ENCODE measurements around the gene COP1.

Gene COP1

DNA sequence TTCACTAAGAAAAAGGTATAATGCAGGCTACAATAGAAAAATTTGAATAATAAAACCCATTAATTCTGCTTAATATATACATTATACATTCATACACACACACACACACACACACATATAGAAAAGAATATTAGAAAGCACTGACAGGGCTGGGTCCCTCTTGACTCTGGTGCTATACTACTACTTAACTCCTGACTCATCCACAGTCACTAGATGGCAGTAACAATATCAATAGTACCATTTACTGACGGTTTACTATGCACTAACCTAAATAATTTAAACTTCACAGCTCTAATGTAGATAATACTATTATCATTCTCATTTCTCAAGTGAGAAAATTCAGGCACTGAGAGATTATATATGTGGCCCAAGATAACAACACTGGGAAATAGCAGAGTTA, 87.5 kb downstream of the COP1 start:
- Histone ChIP-seq H3K4ac (ENCODE audit: low read depth, low read length) (no peak overlapping the region), H3K23ac (ENCODE audit: low read length) (no peak overlapping the region), H3K36me3 (ENCODE audit: control insufficient read depth, insufficient read depth, low read length) (no peaks in the 10 kb centered on the region), H3K9ac (ENCODE audit: low read length) (no peak overlapping the region), H3K79me2 (ENCODE audit: control insufficient read depth, insufficient read depth, low read length) (no peaks in the 10 kb centered on the region), H4K8ac (ENCODE audit: low read depth, low read length) (no peak overlapping the region), H2BK120ac (ENCODE audit: low read depth, low read length) (no peak overlapping the region), H3K79me1 (ENCODE audit: low read length) (no peaks in the 10 kb centered on the region), H2AK5ac (ENCODE audit: low read length) (no peak overlapping the region), H3K4me3 (ENCODE audit: low read length) (no peak overlapping the region), H3K4me2 (ENCODE audit: low read length) (no peak overlapping the region), H2BK5ac (ENCODE audit: low read length) (no peak overlapping the region), H4K5ac (ENCODE audit: low read length) (no peak overlapping the region), H3K18ac (ENCODE audit: low read length) (no peak overlapping the region), H3K27me3 (ENCODE audit: insufficient read depth, low read length, poor library complexity) (no peaks in the 10 kb centered on the region), H3K4me1 (ENCODE audit: control insufficient read depth, low read depth, low read length) (no peaks in the 10 kb centered on the region), H3K56ac (ENCODE audit: low read length) (no peak overlapping the region), H3K27ac (ENCODE audit: low read depth, low read length) (no peak overlapping the region), H2BK15ac (replicated peaks; ENCODE audit: low read depth) (no peak overlapping the region)
- DNase-seq, result peak; percentile 35
- no CpG with 5 or more reads among the region's 1 CpG for WGBS (ENCODE audit: extremely low coverage, insufficient coverage, low lambda C conversion rate)

DNA sequence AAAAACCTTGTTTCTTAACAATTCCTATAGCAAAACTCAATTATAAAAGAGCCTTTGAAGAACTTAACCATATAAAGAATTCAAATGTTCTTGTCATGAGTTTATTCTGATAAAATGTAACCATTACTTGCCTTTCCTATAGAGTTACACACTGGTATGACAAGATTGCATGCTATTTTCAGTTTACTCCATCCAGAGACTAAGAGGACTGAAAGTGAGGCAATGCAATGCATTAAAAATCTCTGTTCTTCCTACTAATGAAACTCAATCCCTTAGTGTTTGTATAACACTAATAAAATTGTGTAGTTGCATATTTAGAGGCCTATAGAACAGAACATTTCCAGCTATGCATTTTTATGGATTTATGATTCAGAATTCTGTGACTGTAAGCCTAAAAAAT, 88.1 kb downstream of the COP1 start:
- no peak overlapping the region for H3K4me3 ChIP-seq (ENCODE audit: low read length)
- H3K4me1 ChIP-seq (ENCODE audit: control insufficient read depth, low read depth, low read length), result no peaks in the 10 kb centered on the region
- no peak overlapping the region for H2BK15ac ChIP-seq (replicated peaks; ENCODE audit: low read depth)
- no peak overlapping the region for H3K9ac ChIP-seq (ENCODE audit: low read length)
- H3K56ac ChIP-seq (ENCODE audit: low read length), result no peak overlapping the region
- no peak overlapping the region for H3K4ac ChIP-seq (ENCODE audit: low read depth, low read length)
- no peaks in the 10 kb centered on the region for H3K27me3 ChIP-seq (ENCODE audit: insufficient read depth, low read length, poor library complexity)
- H2BK120ac ChIP-seq (ENCODE audit: low read depth, low read length), result no peak overlapping the region
- H3K4me2 ChIP-seq (ENCODE audit: low read length), result no peak overlapping the region
- H2BK5ac ChIP-seq (ENCODE audit: low read length), result no peak overlapping the region
- no peak overlapping the region for H2AK5ac ChIP-seq (ENCODE audit: low read length)
- H3K27ac ChIP-seq (ENCODE audit: low read depth, low read length), result no peak overlapping the region
- no peak overlapping the region for H3K23ac ChIP-seq (ENCODE audit: low read length)
- no peaks in the 10 kb centered on the region for H3K79me1 ChIP-seq (ENCODE audit: low read length)
- no peaks in the 10 kb centered on the region for H3K79me2 ChIP-seq (ENCODE audit: control insufficient read depth, insufficient read depth, low read length)
- no peak overlapping the region for H4K5ac ChIP-seq (ENCODE audit: low read length)
- H3K36me3 ChIP-seq (ENCODE audit: control insufficient read depth, insufficient read depth, low read length), result no peaks in the 10 kb centered on the region
- no peak for DNase-seq
- H3K18ac ChIP-seq (ENCODE audit: low read length), result no peak overlapping the region
- H4K8ac ChIP-seq (ENCODE audit: low read depth, low read length), result no peak overlapping the region

GRCh38 chr1:176111835-176112234, 95.3 kb downstream of the COP1 start:
- no peaks in the 10 kb centered on the region for H3K4me1 ChIP-seq (ENCODE audit: control insufficient read depth, low read depth, low read length)
- no peaks in the 10 kb centered on the region for H3K36me3 ChIP-seq (ENCODE audit: control insufficient read depth, insufficient read depth, low read length)
- no peak overlapping the region for H3K18ac ChIP-seq (ENCODE audit: low read length)
- H2BK120ac ChIP-seq (ENCODE audit: low read depth, low read length), result no peak overlapping the region
- no peak overlapping the region for H2BK5ac ChIP-seq (ENCODE audit: low read length)
- H3K79me2 ChIP-seq (ENCODE audit: control insufficient read depth, insufficient read depth, low read length), result no peaks in the 10 kb centered on the region
- H4K5ac ChIP-seq (ENCODE audit: low read length), result no peak overlapping the region
- no peak overlapping the region for H3K27ac ChIP-seq (ENCODE audit: low read depth, low read length)
- no peak overlapping the region for H3K4me2 ChIP-seq (ENCODE audit: low read length)
- H4K8ac ChIP-seq (ENCODE audit: low read depth, low read length), result no peak overlapping the region
- H3K23ac ChIP-seq (ENCODE audit: low read length), result no peak overlapping the region
- no peak for DNase-seq
- H2BK15ac ChIP-seq (replicated peaks; ENCODE audit: low read depth), result no peak overlapping the region
- no CpG with 5 or more reads among the region's 1 CpG for WGBS (ENCODE audit: extremely low coverage, insufficient coverage, low lambda C conversion rate)
- no peak overlapping the region for H2AK5ac ChIP-seq (ENCODE audit: low read length)
- no peaks in the 10 kb centered on the region for H3K79me1 ChIP-seq (ENCODE audit: low read length)
- H3K4me3 ChIP-seq (ENCODE audit: low read length), result no peak overlapping the region
- H3K27me3 ChIP-seq (ENCODE audit: insufficient read depth, low read length, poor library complexity), result no peaks in the 10 kb centered on the region
- H3K4ac ChIP-seq (ENCODE audit: low read depth, low read length), result no peak overlapping the region
- H3K56ac ChIP-seq (ENCODE audit: low read length), result no peak overlapping the region
- no peak overlapping the region for H3K9ac ChIP-seq (ENCODE audit: low read length)

GRCh38 chr1:176110203-176110602, 96.9 kb downstream of the COP1 start:
- Histone ChIP-seq H2BK120ac (ENCODE audit: low read depth, low read length) (no peak overlapping the region), H4K8ac (ENCODE audit: low read depth, low read length) (no peak overlapping the region), H3K36me3 (ENCODE audit: control insufficient read depth, insufficient read depth, low read length) (no peaks in the 10 kb centered on the region), H2AK5ac (ENCODE audit: low read length) (no peak overlapping the region), H3K79me1 (ENCODE audit: low read length) (no peaks in the 10 kb centered on the region), H3K27me3 (ENCODE audit: insufficient read depth, low read length, poor library complexity) (no peaks in the 10 kb centered on the region), H3K4me1 (ENCODE audit: control insufficient read depth, low read depth, low read length) (no peaks in the 10 kb centered on the region), H2BK5ac (ENCODE audit: low read length) (no peak overlapping the region), H3K27ac (ENCODE audit: low read depth, low read length) (no peak overlapping the region), H3K4me3 (ENCODE audit: low read length) (no peak overlapping the region), H3K23ac (ENCODE audit: low read length) (no peak overlapping the region), H3K9ac (ENCODE audit: low read length) (no peak overlapping the region), H2BK15ac (replicated peaks; ENCODE audit: low read depth) (no peak overlapping the region), H3K18ac (ENCODE audit: low read length) (no peak overlapping the region), H3K56ac (ENCODE audit: low read length) (no peak overlapping the region), H4K5ac (ENCODE audit: low read length) (no peak overlapping the region), H3K4me2 (ENCODE audit: low read length) (no peak overlapping the region), H3K79me2 (ENCODE audit: control insufficient read depth, insufficient read depth, low read length) (no peaks in the 10 kb centered on the region), H3K4ac (ENCODE audit: low read depth, low read length) (no peak overlapping the region)
- DNase-seq, result no peak
- no CpG with 5 or more reads among the region's 1 CpG for WGBS (ENCODE audit: extremely low coverage, insufficient coverage, low lambda C conversion rate)

DNA sequence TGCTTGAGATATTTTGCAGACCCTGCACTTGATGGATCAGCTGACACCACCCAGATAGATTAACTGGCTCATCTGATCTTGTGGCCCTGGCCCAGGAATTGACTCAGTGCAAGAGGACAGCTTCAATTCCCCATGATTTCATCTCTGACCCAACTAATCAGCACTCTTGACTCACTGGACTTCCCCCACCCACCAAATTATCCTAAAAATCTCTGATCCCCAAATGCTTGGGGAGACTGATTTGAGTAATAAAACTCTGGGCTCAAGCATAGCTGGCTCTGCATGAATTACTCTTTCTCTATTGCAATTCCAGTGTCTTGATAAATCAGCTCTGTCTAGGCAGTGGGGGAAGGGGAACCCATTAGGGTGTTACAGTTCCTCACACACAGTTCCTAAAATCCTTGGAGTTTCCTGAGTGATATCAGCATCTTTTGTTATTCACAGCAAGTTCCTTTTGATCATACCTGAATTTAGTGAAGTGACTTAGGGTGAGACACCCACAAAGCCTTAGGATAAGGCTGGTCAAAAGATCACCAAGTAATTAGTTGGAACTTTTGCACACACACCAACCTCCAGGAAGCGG, 104.2 kb downstream of the COP1 start:
- no peak overlapping the region for H3K27ac ChIP-seq (ENCODE audit: low read depth, low read length)
- H3K4me3 ChIP-seq (ENCODE audit: low read length), result no peak overlapping the region
- peaks cover 2% of the 10 kb centered on the region for H3K36me3 ChIP-seq (ENCODE audit: control insufficient read depth, insufficient read depth, low read length)

DNA sequence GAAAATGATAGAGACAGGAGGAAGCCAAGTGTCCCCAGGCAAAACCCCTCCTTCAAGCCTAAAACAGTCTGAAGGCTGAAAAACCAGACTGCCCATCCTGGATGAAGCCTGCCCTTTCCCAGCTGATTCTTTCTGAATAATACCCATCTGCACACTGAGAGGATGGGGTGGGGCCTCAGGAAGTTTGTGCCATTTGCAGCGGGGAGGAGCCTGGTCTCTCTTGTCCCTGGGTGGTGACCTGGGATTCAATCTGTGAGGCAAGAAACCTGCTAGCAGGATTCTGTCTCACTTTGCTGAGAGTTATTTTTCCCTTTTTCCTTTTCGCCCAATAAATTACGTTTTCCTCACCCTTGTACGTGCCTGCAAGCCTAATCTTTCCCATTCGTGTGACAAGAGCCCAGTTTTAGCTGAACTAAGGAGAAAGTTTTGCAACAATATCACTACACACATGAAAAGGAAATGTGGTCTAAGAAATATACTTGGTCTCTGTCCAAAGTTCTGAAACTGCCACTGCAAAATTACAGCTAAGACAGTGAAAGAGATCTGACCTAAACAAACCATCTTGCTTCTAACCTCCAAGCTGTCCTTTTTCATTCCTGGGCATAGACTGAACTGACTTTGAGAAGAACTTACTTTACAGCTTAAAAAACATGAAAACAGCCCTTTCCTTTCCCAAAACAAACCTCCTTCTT, 105.0 kb downstream of the COP1 start:
- Histone ChIP-seq H3K56ac (ENCODE audit: low read length) (no peak overlapping the region), H3K18ac (ENCODE audit: low read length) (no peak overlapping the region), H2BK5ac (ENCODE audit: low read length) (no peak overlapping the region), H3K23ac (ENCODE audit: low read length) (no peak overlapping the region), H4K5ac (ENCODE audit: low read length) (no peak overlapping the region), H3K36me3 (ENCODE audit: control insufficient read depth, insufficient read depth, low read length) (peaks cover 2% of the 10 kb centered on the region), H4K8ac (ENCODE audit: low read depth, low read length) (no peak overlapping the region), H2AK5ac (ENCODE audit: low read length) (no peak overlapping the region), H3K79me2 (ENCODE audit: control insufficient read depth, insufficient read depth, low read length) (no peaks in the 10 kb centered on the region), H3K4me2 (ENCODE audit: low read length) (no peak overlapping the region), H3K4me1 (ENCODE audit: control insufficient read depth, low read depth, low read length) (peaks cover 2% of the 10 kb centered on the region), H3K4me3 (ENCODE audit: low read length) (no peak overlapping the region), H3K9ac (ENCODE audit: low read length) (no peak overlapping the region), H3K79me1 (ENCODE audit: low read length) (no peaks in the 10 kb centered on the region), H2BK15ac (replicated peaks; ENCODE audit: low read depth) (no peak overlapping the region), H3K27me3 (ENCODE audit: insufficient read depth, low read length, poor library complexity) (no peaks in the 10 kb centered on the region), H3K27ac (ENCODE audit: low read depth, low read length) (no peak overlapping the region), H2BK120ac (ENCODE audit: low read depth, low read length) (no peak overlapping the region), H3K4ac (ENCODE audit: low read depth, low read length) (no peak overlapping the region)
- no CpG with 5 or more reads among the region's 5 CpGs for WGBS (ENCODE audit: extremely low coverage, insufficient coverage, low lambda C conversion rate)
- peak; percentile 10 for DNase-seq

More for the DNA sequence above, 104.2 kb downstream of the COP1 start:
- Histone ChIP-seq H2AK5ac (ENCODE audit: low read length) (no peak overlapping the region), H3K56ac (ENCODE audit: low read length) (no peak overlapping the region), H2BK5ac (ENCODE audit: low read length) (no peak overlapping the region), H3K23ac (ENCODE audit: low read length) (no peak overlapping the region), H2BK15ac (replicated peaks; ENCODE audit: low read depth) (no peak overlapping the region), H3K9ac (ENCODE audit: low read length) (no peak overlapping the region), H3K27me3 (ENCODE audit: insufficient read depth, low read length, poor library complexity) (no peaks in the 10 kb centered on the region), H3K18ac (ENCODE audit: low read length) (no peak overlapping the region), H3K79me2 (ENCODE audit: control insufficient read depth, insufficient read depth, low read length) (no peaks in the 10 kb centered on the region), H3K4me1 (ENCODE audit: control insufficient read depth, low read depth, low read length) (peaks cover 2% of the 10 kb centered on the region), H4K8ac (ENCODE audit: low read depth, low read length) (no peak overlapping the region), H2BK120ac (ENCODE audit: low read depth, low read length) (no peak overlapping the region), H3K4ac (ENCODE audit: low read depth, low read length) (no peak overlapping the region), H3K4me2 (ENCODE audit: low read length) (no peak overlapping the region), H3K79me1 (ENCODE audit: low read length) (no peaks in the 10 kb centered on the region), H4K5ac (ENCODE audit: low read length) (no peak overlapping the region)
- DNase-seq, result peak; percentile 10
- WGBS (ENCODE audit: extremely low coverage, insufficient coverage, low lambda C conversion rate), result no CpG with 5 or more reads among the region's 1 CpG
